GM18505 (cell line): Measurements from ENCODE around the gene ADGRA1.

ENCODE experiments used
- ATAC-seq: cut with Tn5 transposase; IDR thresholded peaks from one replicate; pipeline ENCODE4 v1.9.1; 2021; ENCODE audit not compliant: unreplicated experiment
- POLR2A ChIP-seq: IDR thresholded peaks from 4 replicates; pipeline ENCODE4 v1.6.1; 2011; ENCODE audit warnings: borderline replicate concordance; ENCODE audit not compliant: insufficient read depth, insufficient read length; ENCODE audit errors: extremely low read depth

The ADGRA1 gene

GRCh38 chr10:133075346-133076137 is 12.2 kb upstream of the ADGRA1 start:
- no peak for TF ChIP-seq POLR2A
- no peak for ATAC-seq

- no peak for TF ChIP-seq POLR2A
- no peak for ATAC-seq
Measured at GRCh38 chr10:133076274-133077038, 11.3 kb upstream of the ADGRA1 start.

GRCh38 chr10:133079836-133080682 is 7.7 kb upstream of the ADGRA1 start:
- no peak for TF ChIP-seq POLR2A
- no peak for ATAC-seq

- no peak for ATAC-seq
- TF ChIP-seq POLR2A, result no peak
Measured at GRCh38 chr10:133080683-133081040, 7.1 kb upstream of the ADGRA1 start.

- ATAC-seq, result no peak
- no peak for TF ChIP-seq POLR2A
Measured at GRCh38 chr10:133081636-133082035, 6.1 kb upstream of the ADGRA1 start.

- no peak for ATAC-seq
- TF ChIP-seq POLR2A, result no peak
Measured at GRCh38 chr10:133082685-133083421, 4.9 kb upstream of the ADGRA1 start.

- TF ChIP-seq POLR2A, result no peak
- ATAC-seq, result no peak
Measured at GRCh38 chr10:133083422-133084100, 4.2 kb upstream of the ADGRA1 start.

- no peak for ATAC-seq
- no peak for TF ChIP-seq POLR2A
Measured at GRCh38 chr10:133084491-133084890, 3.2 kb upstream of the ADGRA1 start.

GRCh38 chr10:133085251-133086125 is 2.2 kb upstream of the ADGRA1 start:
- no peak for ATAC-seq
- no peak for TF ChIP-seq POLR2A

- no peak for TF ChIP-seq POLR2A
- ATAC-seq, result no peak
Measured at GRCh38 chr10:133086247-133086646, 1.5 kb upstream of the ADGRA1 start.

GRCh38 chr10:133087045-133087678 is 562 bp upstream of the ADGRA1 start:
- no peak for ATAC-seq

More at GRCh38 chr10:133087045-133087678, 562 bp upstream of the ADGRA1 start:
- TF ChIP-seq POLR2A, result no peak
